ENCODE results near the gene COMMD3. TPM values are rescaled to one million over a fixed set of nuclear protein-coding genes. Genes with fewer than 3 reads are reported as not detected.

Gene COMMD3
- polyA plus RNA-seq, 3 donors = 44.9 to 140 (median 138) TPM

DNA sequence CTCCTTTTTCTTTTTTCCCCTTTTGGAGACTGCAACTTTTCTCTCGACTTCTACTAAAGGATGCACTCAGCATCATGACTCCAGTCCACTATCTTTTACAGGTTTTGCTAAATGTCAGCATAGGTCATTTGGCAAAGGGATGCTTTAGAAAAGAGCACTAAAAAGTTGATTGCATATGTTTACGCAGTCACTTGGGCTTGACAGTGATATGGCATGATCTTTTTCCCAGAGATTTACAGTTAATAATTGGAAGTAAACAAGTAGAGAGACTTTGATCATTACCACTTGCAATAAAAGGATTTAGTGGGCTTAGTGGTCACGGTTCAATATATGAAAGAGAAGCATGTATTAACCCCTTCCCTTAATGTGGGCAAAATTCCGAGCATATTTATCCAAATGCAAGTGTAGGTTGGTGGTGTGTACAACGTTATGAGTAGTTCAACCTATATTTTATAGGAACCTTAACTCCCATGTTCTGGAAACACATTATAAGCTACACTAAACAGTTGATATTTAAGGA lies 6.5 kb downstream of the COMMD3 start:
- TF ChIP-seq, protein P1, sequence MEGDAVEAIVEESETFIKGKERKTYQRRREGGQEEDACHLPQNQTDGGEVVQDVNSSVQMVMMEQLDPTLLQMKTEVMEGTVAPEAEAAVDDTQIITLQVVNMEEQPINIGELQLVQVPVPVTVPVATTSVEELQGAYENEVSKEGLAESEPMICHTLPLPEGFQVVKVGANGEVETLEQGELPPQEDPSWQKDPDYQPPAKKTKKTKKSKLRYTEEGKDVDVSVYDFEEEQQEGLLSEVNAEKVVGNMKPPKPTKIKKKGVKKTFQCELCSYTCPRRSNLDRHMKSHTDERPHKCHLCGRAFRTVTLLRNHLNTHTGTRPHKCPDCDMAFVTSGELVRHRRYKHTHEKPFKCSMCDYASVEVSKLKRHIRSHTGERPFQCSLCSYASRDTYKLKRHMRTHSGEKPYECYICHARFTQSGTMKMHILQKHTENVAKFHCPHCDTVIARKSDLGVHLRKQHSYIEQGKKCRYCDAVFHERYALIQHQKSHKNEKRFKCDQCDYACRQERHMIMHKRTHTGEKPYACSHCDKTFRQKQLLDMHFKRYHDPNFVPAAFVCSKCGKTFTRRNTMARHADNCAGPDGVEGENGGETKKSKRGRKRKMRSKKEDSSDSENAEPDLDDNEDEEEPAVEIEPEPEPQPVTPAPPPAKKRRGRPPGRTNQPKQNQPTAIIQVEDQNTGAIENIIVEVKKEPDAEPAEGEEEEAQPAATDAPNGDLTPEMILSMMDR (IDR thresholded peaks at IDR 0.05) = no peak
- Histone ChIP-seq H3K9me3 (replicated peaks in 1 of 2; ENCODE audit: control insufficient read depth in 1 of 2, insufficient read depth in 1 of 2, low read length in 2 of 2) (no peaks in the 10 kb centered on the region), H2AFZ (ENCODE audit: insufficient read depth, low read depth, low read length, poor library complexity, severe bottlenecking) (peak overlapping the region; percentile 59), H3K27me3 (ENCODE audit: control insufficient read depth in 2 of 2, insufficient read depth in 2 of 2, low read length in 2 of 2) (peaks cover 38 to 59% of the 10 kb centered on the region in 2 donors), H3K4me3 (replicated peaks in 1 of 3; ENCODE audit: low read depth in 2 of 3, low read length in 3 of 3) (peak overlapping the region; percentile 34 to 79 (median 58)), H4K20me1 (ENCODE audit: insufficient read depth, low read length) (peaks cover 18% of the 10 kb centered on the region), H3K9ac (ENCODE audit: insufficient read depth, low read length, poor library complexity, severe bottlenecking) (no peak overlapping the region), H3K4me1 (ENCODE audit: control insufficient read depth in 1 of 2, insufficient read depth in 2 of 2, low read length in 2 of 2) (peaks cover 36 to 47% of the 10 kb centered on the region in 2 donors), H3K27ac (ENCODE audit: low read depth in 1 of 2, low read length in 2 of 2) (no peak overlapping the region), H3K36me3 (replicated peaks in 1 of 2; ENCODE audit: control insufficient read depth in 1 of 2, insufficient read depth in 2 of 2, low read length in 2 of 2) (peaks cover 2 to 3% of the 10 kb centered on the region in 2 donors), H3K4me2 (replicated peaks; ENCODE audit: extremely low read depth, low read length, poor library complexity, severe bottlenecking) (peak overlapping the region; percentile 76), H3K79me2 (ENCODE audit: insufficient read depth, low read length) (peaks cover 22% of the 10 kb centered on the region)
- Mint-ChIP-seq H3K27me3 (ENCODE audit: low read depth in 3 of 3) (peaks cover 37 to 57% (median 40%) of the 10 kb centered on the region in 3 donors), H3K27ac (no peak overlapping the region), H3K36me3 (peaks cover 23 to 43% of the 10 kb centered on the region in 2 donors), H3K9me3 (peaks cover 0 to 10% (median 5%) of the 10 kb centered on the region in 7 donors), H3K4me3 (peak overlapping the region; percentile 95 to 98), H3K4me1 (peaks cover 44% of the 10 kb centered on the region)
- intact Hi-C loops (cut with micrococcal nuclease) = loop anchor here (5.0 to 10.0 kb wide), 4 partner anchors 95 to 788 kb away; partner anchors contain the start of genes DNAJC1 (in 1 of the 2) and MLLT10 (in 1 of the 2)
- no peak for DNase-seq
- WGBS (ENCODE audit: insufficient coverage) = no CpG with 5 or more reads among the region's 5 CpGs

DNA sequence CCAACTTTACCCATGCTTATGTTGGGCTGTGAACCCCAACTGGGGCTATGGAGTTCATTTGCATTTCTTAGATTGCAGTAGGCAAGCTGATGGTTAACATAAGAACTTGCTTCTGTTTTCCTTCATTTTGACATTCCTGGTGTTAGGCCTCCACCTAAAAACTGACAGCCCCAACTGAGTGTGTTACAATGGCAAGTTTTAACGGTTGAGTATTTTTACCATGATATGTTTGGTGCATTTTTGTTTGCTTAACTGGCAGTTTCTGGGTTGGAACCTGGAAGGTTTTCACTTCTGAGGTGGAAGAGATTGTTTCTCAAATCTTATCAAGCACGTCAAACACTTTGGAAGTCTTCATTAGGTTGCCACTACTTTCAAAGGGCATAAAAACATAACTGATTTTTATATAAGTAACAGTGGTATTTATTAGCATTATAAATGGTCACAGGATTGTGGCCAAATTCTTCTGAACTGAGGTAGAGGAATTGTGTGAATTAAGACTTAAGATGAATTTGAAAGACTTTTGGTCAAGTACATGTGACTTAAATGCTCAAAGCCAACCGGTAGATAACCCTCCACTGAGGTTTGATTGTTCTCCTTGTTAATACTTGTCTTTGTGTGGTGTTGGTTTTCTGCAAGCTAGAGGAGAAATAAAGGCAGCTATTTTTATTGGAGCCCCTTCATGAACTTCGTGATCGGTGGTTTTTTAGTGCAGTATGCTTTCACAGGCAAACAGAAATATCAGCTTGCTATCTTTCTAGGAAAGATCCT lies 7.5 kb downstream of the COMMD3 start:
- H3K36me3 ChIP-seq (replicated peaks in 1 of 2; ENCODE audit: control insufficient read depth in 1 of 2, insufficient read depth in 2 of 2, low read length in 2 of 2) = peaks cover 6 to 8% of the 10 kb centered on the region in 2 donors
- no peaks in the 10 kb centered on the region for H3K9me3 ChIP-seq (replicated peaks in 1 of 2; ENCODE audit: control insufficient read depth in 1 of 2, insufficient read depth in 1 of 2, low read length in 2 of 2)
- peaks cover 38 to 57% of the 10 kb centered on the region in 2 donors for H3K27me3 ChIP-seq (ENCODE audit: control insufficient read depth in 2 of 2, insufficient read depth in 2 of 2, low read length in 2 of 2)
- H3K4me2 ChIP-seq (replicated peaks; ENCODE audit: extremely low read depth, low read length, poor library complexity, severe bottlenecking) = no peak overlapping the region
- peaks cover 13% of the 10 kb centered on the region for H3K79me2 ChIP-seq (ENCODE audit: insufficient read depth, low read length)
- intact Hi-C loops (cut with micrococcal nuclease) = loop anchor here (5.0 to 10.0 kb wide), 4 partner anchors 96 to 789 kb away; partner anchors contain the start of genes DNAJC1 (in 1 of the 2) and MLLT10 (in 1 of the 2)
- H3K4me3 ChIP-seq (replicated peaks in 1 of 3; ENCODE audit: low read depth in 2 of 3, low read length in 3 of 3) = no peak overlapping the region
- H3K9ac ChIP-seq (ENCODE audit: insufficient read depth, low read length, poor library complexity, severe bottlenecking) = no peak overlapping the region
- Mint-ChIP-seq H3K27ac (no peak overlapping the region), H3K36me3 (peaks cover 19 to 42% of the 10 kb centered on the region in 2 donors), H3K4me1 (peaks cover 39% of the 10 kb centered on the region), H3K4me3 (peak overlapping the region in 1 of 2 donors; percentile 98), H3K9me3 (peaks cover 0 to 10% (median 5%) of the 10 kb centered on the region in 7 donors), H3K27me3 (ENCODE audit: low read depth in 3 of 3) (peaks cover 37 to 57% (median 40%) of the 10 kb centered on the region in 3 donors)
- TF ChIP-seq, protein P1 (IDR thresholded peaks at IDR 0.05) = no peak
- no peak for DNase-seq
- no peak overlapping the region for H3K27ac ChIP-seq (ENCODE audit: low read depth in 1 of 2, low read length in 2 of 2)
- H4K20me1 ChIP-seq (ENCODE audit: insufficient read depth, low read length) = peaks cover 18% of the 10 kb centered on the region
- peaks cover 34 to 41% of the 10 kb centered on the region in 2 donors for H3K4me1 ChIP-seq (ENCODE audit: control insufficient read depth in 1 of 2, insufficient read depth in 2 of 2, low read length in 2 of 2)
- H2AFZ ChIP-seq (ENCODE audit: insufficient read depth, low read depth, low read length, poor library complexity, severe bottlenecking) = no peak overlapping the region
- 83% methylated on average over 1 of the region's 5 CpGs for WGBS (ENCODE audit: insufficient coverage)
